ENCODE measurements around the gene FHAD1.

Gene FHAD1

GRCh38 chr1:15248216-15248615 is 1.2 kb downstream of the FHAD1 start:
- DNase-seq (ENCODE audit: low read depth, low spot score), result no peak

GRCh38 chr1:15249081-15249480 is 2.1 kb downstream of the FHAD1 start:
- peak; percentile 47 for DNase-seq (ENCODE audit: low read depth, low spot score)

GRCh38 chr1:15251857-15252835 is 5.1 kb downstream of the FHAD1 start:
- no peak for DNase-seq (ENCODE audit: low read depth, low spot score)

GRCh38 chr1:15254559-15254958 is 7.5 kb downstream of the FHAD1 start:
- no peak for DNase-seq (ENCODE audit: low read depth, low spot score)

- DNase-seq (ENCODE audit: low read depth, low spot score), result no peak
These were observed 8.6 kb downstream of the FHAD1 start for GRCh38 chr1:15255582-15256149.

- DNase-seq (ENCODE audit: low read depth, low spot score), result no peak
These were observed 9.6 kb downstream of the FHAD1 start for GRCh38 chr1:15256584-15256983.

- no peak for DNase-seq (ENCODE audit: low read depth, low spot score)
These were observed 10.3 kb downstream of the FHAD1 start for GRCh38 chr1:15257309-15257708.

GRCh38 chr1:15258833-15259621 is 12.0 kb downstream of the FHAD1 start:
- no peak for DNase-seq (ENCODE audit: low read depth, low spot score)

GRCh38 chr1:15259622-15260007 is 12.6 kb downstream of the FHAD1 start:
- no peak for DNase-seq (ENCODE audit: low read depth, low spot score)

GRCh38 chr1:15260418-15261154 is 13.6 kb downstream of the FHAD1 start:
- DNase-seq (ENCODE audit: low read depth, low spot score), result no peak

- no peak for DNase-seq (ENCODE audit: low read depth, low spot score)
These were observed 14.4 kb downstream of the FHAD1 start for GRCh38 chr1:15261155-15262002.

- no peak for DNase-seq (ENCODE audit: low read depth, low spot score)
These were observed 15.0 kb downstream of the FHAD1 start for GRCh38 chr1:15262003-15262377.

- DNase-seq (ENCODE audit: low read depth, low spot score), result no peak
These were observed 15.7 kb downstream of the FHAD1 start for GRCh38 chr1:15262706-15263105.

- no peak for DNase-seq (ENCODE audit: low read depth, low spot score)
These were observed 17.7 kb downstream of the FHAD1 start for GRCh38 chr1:15264769-15265168.

- DNase-seq (ENCODE audit: low read depth, low spot score), result no peak
These were observed 24.2 kb downstream of the FHAD1 start for GRCh38 chr1:15271196-15271595.

- DNase-seq (ENCODE audit: low read depth, low spot score), result no peak
These were observed 25.2 kb downstream of the FHAD1 start for GRCh38 chr1:15272009-15272781.

GRCh38 chr1:15272782-15273127 is 25.7 kb downstream of the FHAD1 start:
- no peak for DNase-seq (ENCODE audit: low read depth, low spot score)

- DNase-seq (ENCODE audit: low read depth, low spot score), result no peak
These were observed 26.3 kb downstream of the FHAD1 start for GRCh38 chr1:15273274-15273673.

GRCh38 chr1:15275921-15276683 is 29.1 kb downstream of the FHAD1 start:
- no peak for DNase-seq (ENCODE audit: low read depth, low spot score)
